HCT116 (cell line): ENCODE measurements around the gene NENF.

Experiments
- CTCF ChIP-seq, 3 experiments: fragments of 200-600 bp in 1 of 3; sonication (generic) in 1 of 3; IDR thresholded peaks in 2 of 3; conservative IDR thresholded peaks in 1 of 3; 2 replicates each; pipeline ENCODE4 v1.5.1; 2012 to 2017; ENCODE audit warnings: low read depth in 2 of 3, low read length in 2 of 3, antibody characterized with exemption in 1 of 3, borderline replicate concordance in 1 of 3, control low read depth in 1 of 3, mild to moderate bottlenecking in 1 of 3, mixed read lengths in 1 of 3, mixed run types in 1 of 3, moderate library complexity in 1 of 3; ENCODE audit not compliant: insufficient read depth in 1 of 3
- EGR1 ChIP-seq: IDR thresholded peaks from 2 replicates; pipeline ENCODE4 v1.6.1; 2012; ENCODE audit warnings: low read depth
- MAX ChIP-seq: IDR thresholded peaks from 2 replicates; pipeline ENCODE4 v1.6.1; 2012
- POLR2A ChIP-seq: IDR thresholded peaks from 2 replicates; pipeline ENCODE4 v1.7.0; 2011; ENCODE audit warnings: borderline replicate concordance; ENCODE audit not compliant: insufficient read depth, insufficient read length; ENCODE audit errors: extremely low read depth
- YY1 ChIP-seq: IDR thresholded peaks from 2 replicates; pipeline ENCODE4 v1.6.1; 2011; ENCODE audit warnings: low read length, low read depth, moderate library complexity, mild to moderate bottlenecking; ENCODE audit not compliant: insufficient replicate concordance; ENCODE audit errors: extremely low read depth

DNA sequence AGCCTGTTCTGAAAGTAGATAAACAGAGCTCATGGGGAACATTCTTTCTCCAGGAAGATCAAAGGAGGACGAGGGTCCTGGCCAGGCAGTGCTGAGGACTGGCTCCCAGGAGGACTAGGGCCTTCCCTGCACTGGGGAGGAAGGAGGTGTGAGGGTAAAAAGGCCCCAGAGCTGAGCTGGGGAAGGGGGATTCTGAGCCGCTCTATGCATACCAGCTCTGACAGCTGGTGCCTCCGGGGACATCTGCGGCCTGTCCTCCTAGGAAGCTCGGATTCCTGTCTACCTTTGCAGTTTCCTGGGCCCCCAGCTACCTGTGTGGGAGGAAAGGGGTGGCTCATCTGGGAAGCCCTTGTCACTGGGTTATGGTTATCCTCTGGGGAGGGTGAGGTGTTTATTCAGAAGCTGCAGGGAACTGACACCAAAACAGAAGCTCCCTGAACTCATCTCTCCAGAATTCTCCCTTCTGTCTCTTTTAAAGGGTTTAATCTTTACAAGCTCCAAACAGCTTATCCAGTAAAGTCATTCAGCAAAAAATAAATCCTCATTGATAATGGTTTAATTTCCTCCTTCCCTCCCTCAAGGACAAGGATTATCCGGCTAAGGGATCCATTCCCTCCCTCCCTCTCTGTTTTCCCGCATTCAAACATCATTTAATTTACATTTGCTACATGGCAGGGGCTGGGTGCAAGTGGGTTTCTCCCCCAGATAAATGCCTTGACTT lies 31.0 kb downstream of the NENF start:
- TF ChIP-seq CTCF (IDR thresholded peaks at IDR 0.05 in 2 of 3, conservative IDR thresholded peaks at IDR 0.05 in 1 of 3; ENCODE audit: borderline replicate concordance in 1 of 3, insufficient read depth in 1 of 3, low read depth in 2 of 3, low read length in 2 of 3) (no peak), POLR2A (no peak), YY1 (no peak), MAX (no peak), EGR1 (no peak)
